HG03565 (cell line): ENCODE measurements around the gene ALOX15.
"Not testable (repeated sequence)": the region's sequence is repeated elsewhere in the genome, so short reads cannot be mapped to it uniquely, and the experiment has no call there.

Experiments
- ATAC-seq: cut with Tn5 transposase; IDR thresholded peaks from one replicate; pipeline ENCODE4 v1.9.1; 2021; ENCODE audit warnings: mild to moderate bottlenecking, moderate library complexity; ENCODE audit not compliant: unreplicated experiment

The ALOX15 gene

GRCh38 chr17:4652997-4653396 lies 11.5 kb upstream of the ALOX15 start:
- no peak for ATAC-seq

- ATAC-seq, result no peak
Measured at GRCh38 chr17:4648741-4649140, 7.3 kb upstream of the ALOX15 start.

- ATAC-seq, result no peak
Measured at GRCh38 chr17:4645642-4646041, 4.2 kb upstream of the ALOX15 start.

GRCh38 chr17:4643676-4644075 lies 2.2 kb upstream of the ALOX15 start:
- ATAC-seq, result no peak

GRCh38 chr17:4642286-4642685 lies 808 bp upstream of the ALOX15 start:
- ATAC-seq, result no peak

- not testable (repeated sequence) for ATAC-seq
Measured at GRCh38 chr17:4640569-4641188, 799 bp downstream of the ALOX15 start.

- not testable (repeated sequence) for ATAC-seq
Measured at GRCh38 chr17:4639301-4640059, 2.0 kb downstream of the ALOX15 start.

- ATAC-seq, result not testable (repeated sequence)
Measured at GRCh38 chr17:4638766-4639165, 2.7 kb downstream of the ALOX15 start.

GRCh38 chr17:4636474-4637100 lies 4.9 kb downstream of the ALOX15 start:
- ATAC-seq, result no peak

GRCh38 chr17:4635823-4636375 lies 5.6 kb downstream of the ALOX15 start:
- ATAC-seq, result no peak

GRCh38 chr17:4634976-4635375 lies 6.5 kb downstream of the ALOX15 start:
- ATAC-seq, result no peak

- ATAC-seq, result no peak
Measured at GRCh38 chr17:4633643-4634042, 7.8 kb downstream of the ALOX15 start.

- ATAC-seq, result no peak
Measured at GRCh38 chr17:4632581-4632920, 8.9 kb downstream of the ALOX15 start.

- no peak for ATAC-seq
Measured at GRCh38 chr17:4631836-4632580, 9.5 kb downstream of the ALOX15 start.

GRCh38 chr17:4631431-4631830 lies 10.0 kb downstream of the ALOX15 start:
- ATAC-seq, result no peak

GRCh38 chr17:4626734-4627256 lies 14.7 kb downstream of the ALOX15 start:
- no peak for ATAC-seq

- ATAC-seq, result no peak
Measured at GRCh38 chr17:4625181-4625617, 16.3 kb downstream of the ALOX15 start.

- ATAC-seq, result not testable (repeated sequence)
Measured at GRCh38 chr17:4624451-4624911, 17.0 kb downstream of the ALOX15 start.

- ATAC-seq, result no peak
Measured at GRCh38 chr17:4623249-4623648, 18.2 kb downstream of the ALOX15 start.

- no peak for ATAC-seq
Measured at GRCh38 chr17:4622375-4622774, 19.1 kb downstream of the ALOX15 start.
